Measurements from ENCODE around the gene ARHGAP23. TPM values are rescaled to one million over a fixed set of nuclear protein-coding genes. Genes with fewer than 3 reads are reported as not detected.

Gene ARHGAP23
- total and polyA plus RNA-seq, 2 experiments from 2014 or later = 21.4 to 150 TPM

DNA sequence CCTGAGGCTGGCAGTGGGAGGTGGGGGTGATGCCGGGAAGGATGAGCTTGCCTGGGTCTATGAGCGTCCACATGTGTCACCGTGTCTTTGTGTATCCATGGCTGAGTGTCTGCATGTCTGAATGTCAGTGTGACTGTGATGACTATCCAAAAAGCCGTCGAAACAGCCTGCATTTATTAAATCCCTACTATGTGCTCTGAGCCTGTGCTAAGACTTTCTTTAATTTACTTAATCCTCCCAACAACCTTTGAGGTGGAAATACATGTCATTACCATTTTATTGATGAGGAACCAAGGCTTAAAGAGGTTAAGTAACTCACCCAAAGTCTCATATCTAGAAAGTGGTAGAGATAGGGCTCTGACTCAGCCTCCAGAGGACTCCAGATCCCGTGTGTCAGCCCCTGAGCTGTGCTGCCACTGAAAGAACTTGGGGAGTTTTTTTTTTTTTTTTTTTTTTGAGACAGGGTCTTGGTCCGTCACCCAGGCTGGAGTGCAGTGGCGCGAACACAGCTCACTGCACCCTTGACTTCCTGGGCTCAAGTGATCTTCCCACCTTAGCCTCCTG is 20.0 kb downstream of the ARHGAP23 start (continued):
- TF ChIP-seq, protein P1, sequence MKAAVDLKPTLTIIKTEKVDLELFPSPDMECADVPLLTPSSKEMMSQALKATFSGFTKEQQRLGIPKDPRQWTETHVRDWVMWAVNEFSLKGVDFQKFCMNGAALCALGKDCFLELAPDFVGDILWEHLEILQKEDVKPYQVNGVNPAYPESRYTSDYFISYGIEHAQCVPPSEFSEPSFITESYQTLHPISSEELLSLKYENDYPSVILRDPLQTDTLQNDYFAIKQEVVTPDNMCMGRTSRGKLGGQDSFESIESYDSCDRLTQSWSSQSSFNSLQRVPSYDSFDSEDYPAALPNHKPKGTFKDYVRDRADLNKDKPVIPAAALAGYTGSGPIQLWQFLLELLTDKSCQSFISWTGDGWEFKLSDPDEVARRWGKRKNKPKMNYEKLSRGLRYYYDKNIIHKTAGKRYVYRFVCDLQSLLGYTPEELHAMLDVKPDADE (IDR thresholded peaks at IDR 0.05) = no peak
- TF ChIP-seq, protein P2, sequence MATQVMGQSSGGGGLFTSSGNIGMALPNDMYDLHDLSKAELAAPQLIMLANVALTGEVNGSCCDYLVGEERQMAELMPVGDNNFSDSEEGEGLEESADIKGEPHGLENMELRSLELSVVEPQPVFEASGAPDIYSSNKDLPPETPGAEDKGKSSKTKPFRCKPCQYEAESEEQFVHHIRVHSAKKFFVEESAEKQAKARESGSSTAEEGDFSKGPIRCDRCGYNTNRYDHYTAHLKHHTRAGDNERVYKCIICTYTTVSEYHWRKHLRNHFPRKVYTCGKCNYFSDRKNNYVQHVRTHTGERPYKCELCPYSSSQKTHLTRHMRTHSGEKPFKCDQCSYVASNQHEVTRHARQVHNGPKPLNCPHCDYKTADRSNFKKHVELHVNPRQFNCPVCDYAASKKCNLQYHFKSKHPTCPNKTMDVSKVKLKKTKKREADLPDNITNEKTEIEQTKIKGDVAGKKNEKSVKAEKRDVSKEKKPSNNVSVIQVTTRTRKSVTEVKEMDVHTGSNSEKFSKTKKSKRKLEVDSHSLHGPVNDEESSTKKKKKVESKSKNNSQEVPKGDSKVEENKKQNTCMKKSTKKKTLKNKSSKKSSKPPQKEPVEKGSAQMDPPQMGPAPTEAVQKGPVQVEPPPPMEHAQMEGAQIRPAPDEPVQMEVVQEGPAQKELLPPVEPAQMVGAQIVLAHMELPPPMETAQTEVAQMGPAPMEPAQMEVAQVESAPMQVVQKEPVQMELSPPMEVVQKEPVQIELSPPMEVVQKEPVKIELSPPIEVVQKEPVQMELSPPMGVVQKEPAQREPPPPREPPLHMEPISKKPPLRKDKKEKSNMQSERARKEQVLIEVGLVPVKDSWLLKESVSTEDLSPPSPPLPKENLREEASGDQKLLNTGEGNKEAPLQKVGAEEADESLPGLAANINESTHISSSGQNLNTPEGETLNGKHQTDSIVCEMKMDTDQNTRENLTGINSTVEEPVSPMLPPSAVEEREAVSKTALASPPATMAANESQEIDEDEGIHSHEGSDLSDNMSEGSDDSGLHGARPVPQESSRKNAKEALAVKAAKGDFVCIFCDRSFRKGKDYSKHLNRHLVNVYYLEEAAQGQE (IDR thresholded peaks at IDR 0.05; ENCODE audit: unreplicated experiment) = no peak
- TF ChIP-seq CREB1 (CRISPR knock-in tag; IDR thresholded peaks at IDR 0.05; ENCODE audit: low read depth) = no peak
- no peak for TF ChIP-seq JUNB (IDR thresholded peaks at IDR 0.05; ENCODE audit: unreplicated experiment)

DNA sequence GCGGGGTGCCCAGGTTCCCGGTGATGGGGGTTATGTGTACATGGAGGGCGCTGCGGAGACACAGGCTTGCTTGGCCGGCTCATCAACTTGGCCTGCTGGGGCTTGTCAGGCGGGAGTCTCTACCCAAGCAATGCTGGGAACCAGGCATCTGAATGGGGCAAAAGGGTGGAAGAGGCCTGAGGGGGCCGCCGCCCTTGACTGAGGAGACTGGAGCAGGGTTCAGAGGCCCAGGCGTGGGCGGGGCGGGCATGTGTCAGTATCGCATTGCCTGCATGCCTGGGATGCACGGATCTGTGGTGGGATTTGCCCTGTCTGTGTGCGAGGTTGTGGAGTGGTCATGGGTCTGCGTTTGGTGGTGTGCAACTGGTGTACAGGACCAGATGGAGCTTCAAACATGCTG is 21.1 kb downstream of the ARHGAP23 start:
- Mint-ChIP-seq H3K36me3 (ENCODE audit: low read depth) (peaks cover 20% of the 10 kb centered on the region), H3K9me3 (peaks cover 3% of the 10 kb centered on the region; the same call in 2 of the 3 replicates), H3K27ac (peak overlapping the region; percentile 95), H3K4me3 (peak overlapping the region; percentile 23; the same call in 1 of the 3 replicates), H3K27me3 (ENCODE audit: insufficient read depth, low read depth, poor library complexity) (peaks cover 42% of the 10 kb centered on the region), H3K4me1 (peaks cover 50% of the 10 kb centered on the region)
- Histone ChIP-seq H3K4me3 (peak overlapping the region; percentile 26; the same call in 1 of the 2 replicates), H3K27me3 (ENCODE audit: insufficient read depth) (no peaks in the 10 kb centered on the region), H3K4me2 (peak overlapping the region; percentile 58), H3K27ac (ENCODE audit: low read depth) (peak overlapping the region; percentile 100), H3K9me2 (ENCODE audit: insufficient read depth) (no peaks in the 10 kb centered on the region), H4K20me1 (replicated peaks; ENCODE audit: insufficient read depth) (no peaks in the 10 kb centered on the region), H3K4me1 (ENCODE audit: insufficient read depth) (peaks cover 52% of the 10 kb centered on the region), H3K79me2 (replicated peaks; ENCODE audit: insufficient read depth) (peaks cover 66% of the 10 kb centered on the region), H3K36me3 (ENCODE audit: insufficient read depth) (no peaks in the 10 kb centered on the region), H2AFZ (no peak overlapping the region), H3F3A (replicated peaks; ENCODE audit: low read depth) (peaks cover 35% of the 10 kb centered on the region)
- DNase-seq (ENCODE audit: low spot score) (peak; percentile 64), ATAC-seq (no peak)
- TF ChIP-seq CREB1 (CRISPR knock-in tag; IDR thresholded peaks at IDR 0.05; ENCODE audit: low read depth) (no peak), EZH2phosphoT487 (IDR thresholded peaks at IDR 0.05; ENCODE audit: unreplicated experiment) (no peak), ZNF114 (CRISPR knock-in tag; IDR thresholded peaks at IDR 0.05) (no peak), EZH2 (IDR thresholded peaks at IDR 0.05; ENCODE audit: low read depth, unreplicated experiment) (no peak), NANOG (IDR thresholded peaks at IDR 0.05; ENCODE audit: borderline replicate concordance) (no peak), ZNF331 (CRISPR knock-in tag; IDR thresholded peaks at IDR 0.05; ENCODE audit: low read depth) (no peak), JUNB (IDR thresholded peaks at IDR 0.05; ENCODE audit: unreplicated experiment) (no peak)
- TF ChIP-seq, protein P1 (IDR thresholded peaks at IDR 0.05) = no peak
- TF ChIP-seq, protein P2 (IDR thresholded peaks at IDR 0.05; ENCODE audit: unreplicated experiment) = no peak
- TF ChIP-seq, protein P3, sequence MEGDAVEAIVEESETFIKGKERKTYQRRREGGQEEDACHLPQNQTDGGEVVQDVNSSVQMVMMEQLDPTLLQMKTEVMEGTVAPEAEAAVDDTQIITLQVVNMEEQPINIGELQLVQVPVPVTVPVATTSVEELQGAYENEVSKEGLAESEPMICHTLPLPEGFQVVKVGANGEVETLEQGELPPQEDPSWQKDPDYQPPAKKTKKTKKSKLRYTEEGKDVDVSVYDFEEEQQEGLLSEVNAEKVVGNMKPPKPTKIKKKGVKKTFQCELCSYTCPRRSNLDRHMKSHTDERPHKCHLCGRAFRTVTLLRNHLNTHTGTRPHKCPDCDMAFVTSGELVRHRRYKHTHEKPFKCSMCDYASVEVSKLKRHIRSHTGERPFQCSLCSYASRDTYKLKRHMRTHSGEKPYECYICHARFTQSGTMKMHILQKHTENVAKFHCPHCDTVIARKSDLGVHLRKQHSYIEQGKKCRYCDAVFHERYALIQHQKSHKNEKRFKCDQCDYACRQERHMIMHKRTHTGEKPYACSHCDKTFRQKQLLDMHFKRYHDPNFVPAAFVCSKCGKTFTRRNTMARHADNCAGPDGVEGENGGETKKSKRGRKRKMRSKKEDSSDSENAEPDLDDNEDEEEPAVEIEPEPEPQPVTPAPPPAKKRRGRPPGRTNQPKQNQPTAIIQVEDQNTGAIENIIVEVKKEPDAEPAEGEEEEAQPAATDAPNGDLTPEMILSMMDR (conservative IDR thresholded peaks at IDR 0.05; ENCODE audit: low read depth in 2 of 2) = no peak

Data from GM23338 (cell line).